ENCODE data around the gene SP2.
"Not testable (repeated sequence)": the region's sequence is repeated elsewhere in the genome, so short reads cannot be mapped to it uniquely, and the experiment has no call there.

Gene SP2

DNA sequence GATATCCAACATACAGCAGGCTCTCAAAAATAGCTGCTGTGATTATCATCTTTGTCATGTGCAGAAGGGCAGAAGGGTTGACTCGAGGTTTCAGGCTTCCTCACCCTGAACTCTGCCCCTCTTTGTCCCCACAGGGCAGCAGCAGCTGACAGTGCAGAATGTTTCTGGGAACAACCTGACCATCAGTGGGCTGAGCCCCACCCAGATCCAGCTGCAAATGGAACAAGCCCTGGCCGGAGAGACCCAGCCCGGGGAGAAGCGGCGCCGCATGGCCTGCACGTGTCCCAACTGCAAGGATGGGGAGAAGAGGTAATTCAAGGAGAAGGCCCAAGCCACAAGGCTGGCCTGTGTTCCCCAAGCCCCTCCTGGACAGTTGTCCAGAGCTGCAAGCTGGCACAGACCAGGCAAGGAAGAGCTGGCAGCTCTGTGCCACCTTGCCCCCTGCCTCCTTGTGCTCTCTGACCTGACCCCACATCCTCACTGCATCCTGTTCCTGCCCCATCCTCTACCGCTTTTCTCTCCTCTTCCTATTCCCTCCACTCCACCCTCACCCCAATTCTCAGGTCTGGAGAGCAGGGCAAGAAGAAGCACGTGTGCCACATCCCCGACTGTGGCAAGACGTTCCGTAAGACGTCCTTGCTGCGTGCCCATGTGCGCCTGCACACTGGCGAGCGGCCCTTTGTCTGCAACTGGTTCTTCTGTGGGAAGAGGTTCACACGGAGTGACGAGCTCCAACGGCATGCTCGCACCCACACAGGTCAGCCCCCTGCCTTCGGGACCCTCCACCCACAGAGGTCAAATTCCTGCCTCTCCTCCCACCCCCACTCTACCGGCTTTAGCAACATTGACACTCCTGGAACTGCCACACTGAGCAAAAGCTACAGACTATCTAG lies 29.0 kb downstream of the SP2 start:
- FAIRE-seq: no peak

DNA sequence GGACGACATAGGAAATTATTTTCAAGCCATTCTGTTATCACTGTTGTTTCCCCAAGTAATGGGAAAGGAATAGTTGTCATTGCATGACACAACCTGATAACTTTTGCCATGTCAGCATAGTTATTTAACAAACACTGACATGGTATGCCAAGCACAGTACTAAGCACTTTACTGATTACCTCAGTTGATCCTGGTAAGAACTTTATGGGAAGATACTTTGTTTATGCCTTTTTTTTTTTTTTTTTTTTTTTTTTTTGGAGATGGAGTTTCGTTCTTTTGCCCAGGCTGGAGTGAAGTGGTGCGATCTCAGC lies 29.6 kb downstream of the SP2 start:
- no peak for FAIRE-seq

DNA sequence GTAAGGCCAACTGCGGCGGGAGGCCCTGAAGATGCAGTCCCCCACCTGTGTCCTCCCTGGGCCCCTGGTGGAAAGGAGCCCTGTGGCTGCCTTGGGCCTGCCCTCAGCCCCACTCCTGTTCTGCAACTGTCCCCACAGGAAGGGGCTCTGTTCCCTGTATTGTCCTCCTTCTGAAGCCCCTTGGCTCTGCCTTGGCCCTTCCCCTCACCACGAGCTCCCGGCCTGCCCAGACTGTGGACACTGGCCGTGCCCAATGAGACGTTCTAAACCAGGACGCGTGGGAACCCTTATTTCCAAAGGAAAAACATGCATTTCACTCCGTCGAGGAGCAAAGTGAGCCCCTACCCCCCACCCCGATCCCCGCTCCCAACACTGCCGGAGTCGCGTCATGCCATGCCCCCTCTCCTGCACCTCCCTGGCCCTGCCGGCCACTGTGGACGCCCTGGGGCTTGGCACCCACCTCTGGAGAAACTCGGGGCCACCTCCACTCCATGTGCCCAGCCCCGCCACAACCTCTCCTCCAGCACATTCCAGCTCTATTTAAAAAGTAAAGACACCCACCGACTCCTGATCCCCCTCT lies 31.9 kb downstream of the SP2 start:
- FAIRE-seq: no peak

DNA sequence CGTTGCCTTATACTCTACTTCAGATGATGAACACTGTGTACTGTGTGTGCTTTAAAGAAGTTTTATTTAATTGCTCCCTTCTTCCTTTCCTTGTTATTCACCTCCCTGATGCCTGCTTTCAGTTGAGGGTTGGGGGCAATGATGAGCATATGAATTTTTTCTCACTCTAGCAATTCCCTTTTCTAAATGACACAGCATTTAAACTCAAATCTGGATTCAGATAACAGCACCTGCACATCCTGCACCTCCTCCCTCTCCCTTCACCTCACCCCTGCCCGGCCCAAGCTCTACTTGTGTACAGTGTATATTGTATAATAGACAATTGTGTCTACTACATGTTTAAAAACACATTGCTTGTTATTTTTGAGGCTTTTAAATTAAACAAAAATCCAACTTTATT lies 32.4 kb downstream of the SP2 start:
- no peak for FAIRE-seq

DNA sequence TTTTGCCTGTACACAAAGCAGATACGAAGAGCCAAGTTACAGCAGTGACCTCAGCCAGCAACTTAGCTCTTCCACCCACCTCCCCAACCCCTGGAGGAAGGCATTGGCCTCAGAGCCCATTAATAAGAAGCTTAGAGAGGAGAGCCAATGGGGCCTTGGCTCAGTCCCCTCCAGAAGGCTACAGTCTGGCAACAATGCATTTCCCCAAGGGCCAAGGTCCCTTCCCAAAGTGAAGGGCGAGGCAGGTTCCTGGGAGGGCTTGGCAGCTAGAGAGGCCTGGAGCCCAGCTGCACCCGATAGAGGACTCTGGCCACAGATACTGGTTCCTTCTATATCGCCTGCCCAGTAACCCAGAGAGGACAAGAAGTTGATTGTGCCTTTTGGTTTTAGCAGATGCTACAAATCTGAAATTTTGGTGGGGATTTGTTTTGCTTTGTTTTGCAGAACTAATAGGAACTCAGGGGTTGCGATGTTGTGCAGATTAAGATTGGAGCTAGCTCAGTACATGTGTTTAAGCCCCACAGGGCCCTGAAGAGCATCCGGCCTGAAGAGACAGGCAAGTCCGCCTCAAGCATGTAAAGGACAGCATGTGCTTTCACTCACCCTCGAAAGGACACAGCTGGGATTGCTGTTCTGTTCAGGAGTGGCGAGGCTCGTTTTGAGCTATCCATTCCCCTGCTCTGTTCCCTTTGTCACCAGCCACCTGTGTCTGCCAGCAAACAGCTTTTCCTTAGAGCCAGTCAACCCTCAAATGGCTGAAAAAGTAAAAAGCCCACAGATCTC lies 33.4 kb downstream of the SP2 start:
- no peak for FAIRE-seq

DNA sequence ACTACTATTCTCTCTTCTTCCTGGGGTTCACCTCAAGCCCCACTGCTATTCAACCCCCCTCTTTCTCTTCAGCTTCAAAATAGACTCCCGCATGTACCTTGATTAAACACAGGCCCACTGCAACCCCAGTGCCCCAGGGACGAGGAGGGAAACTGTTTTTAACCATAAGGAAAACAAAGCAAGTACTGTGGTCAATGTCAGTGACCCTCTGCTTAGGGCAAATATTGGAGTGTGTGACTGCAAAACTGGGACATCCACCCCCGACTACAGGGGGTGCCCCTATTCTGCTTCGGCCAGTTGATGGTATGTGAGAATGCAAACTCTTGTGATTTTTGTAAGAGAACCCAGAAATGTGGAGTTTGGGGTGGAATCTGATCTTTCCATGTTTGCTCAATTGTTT lies 35.8 kb downstream of the SP2 start:
- no peak for FAIRE-seq

DNA sequence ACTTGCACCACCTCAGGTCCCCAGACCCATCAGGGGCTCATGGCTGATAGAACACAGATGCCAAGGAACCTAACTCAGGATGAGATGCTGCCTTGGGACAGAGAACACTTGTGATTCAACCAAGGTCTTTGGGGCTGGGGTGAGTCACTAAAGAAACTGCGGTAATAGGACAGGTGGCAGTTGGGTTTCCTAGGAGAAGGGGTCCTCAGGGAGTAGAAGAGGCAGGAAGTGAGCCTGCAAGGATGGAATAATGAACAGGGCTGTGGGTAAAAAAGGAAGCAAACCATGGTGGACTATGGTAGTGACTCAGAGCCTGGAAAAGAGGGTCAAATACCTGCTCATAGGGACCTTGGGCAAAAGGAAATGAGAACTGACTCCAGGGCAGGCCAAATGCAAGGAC lies 38.8 kb downstream of the SP2 start:
- no peak for FAIRE-seq

DNA sequence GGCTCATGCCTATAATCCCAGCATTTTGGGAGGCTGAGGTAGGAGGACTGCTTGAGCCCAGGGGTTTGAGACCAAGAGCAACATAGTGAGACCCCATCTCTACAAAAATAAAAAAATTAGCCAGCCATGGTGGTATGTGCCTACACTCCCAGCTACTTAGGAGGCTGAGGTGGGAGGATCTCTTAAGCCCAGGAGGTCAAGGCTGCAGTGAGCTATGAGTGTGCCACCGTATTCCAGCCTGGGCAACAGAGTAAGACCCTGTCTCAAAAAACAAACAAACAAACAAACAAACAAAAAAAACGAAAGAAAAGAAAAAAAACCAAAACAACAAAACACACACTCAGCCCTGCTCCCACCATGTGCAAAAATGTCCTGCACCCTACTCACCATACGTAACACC lies 39.4 kb downstream of the SP2 start:
- not testable (repeated sequence) for FAIRE-seq

DNA sequence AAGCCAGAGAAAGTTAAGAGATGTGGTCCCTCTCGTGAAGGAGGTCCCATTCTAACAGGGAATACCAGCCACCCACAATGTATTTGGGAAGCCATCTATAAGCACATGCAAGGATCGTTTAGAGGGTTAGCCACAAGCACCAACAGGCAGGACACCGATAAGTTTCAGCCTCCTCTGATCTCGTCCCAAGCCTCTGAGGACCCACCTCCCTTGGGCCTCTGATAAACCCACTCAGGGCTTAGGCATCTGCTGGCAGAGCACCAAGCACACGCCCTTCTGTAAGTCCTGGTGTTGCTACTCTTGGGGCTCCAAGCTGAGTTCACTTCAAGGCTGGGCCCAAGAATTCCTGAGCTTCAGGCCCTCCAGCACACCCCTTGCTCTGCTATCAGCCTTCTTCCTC lies 39.9 kb downstream of the SP2 start:
- no peak for FAIRE-seq

DNA sequence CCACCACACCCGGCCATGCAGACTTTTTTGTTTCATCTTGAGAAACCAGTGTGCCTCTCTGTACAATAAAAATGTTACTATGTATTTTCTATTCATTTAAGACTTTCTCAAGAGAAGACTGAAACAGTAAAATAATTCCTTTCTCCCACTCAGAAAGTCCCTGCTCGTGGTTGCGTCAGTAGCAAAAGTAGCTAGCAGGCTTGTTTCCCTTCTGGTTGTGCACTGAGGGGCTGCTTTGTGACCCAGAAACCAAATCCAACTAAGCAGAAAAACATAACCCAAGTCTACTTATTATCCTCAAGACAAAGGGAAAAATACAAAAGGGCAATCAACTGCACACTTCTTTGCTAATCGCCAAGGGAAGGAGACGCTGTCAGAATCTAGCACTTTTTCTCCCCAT lies 41.9 kb downstream of the SP2 start:
- FAIRE-seq: no peak

DNA sequence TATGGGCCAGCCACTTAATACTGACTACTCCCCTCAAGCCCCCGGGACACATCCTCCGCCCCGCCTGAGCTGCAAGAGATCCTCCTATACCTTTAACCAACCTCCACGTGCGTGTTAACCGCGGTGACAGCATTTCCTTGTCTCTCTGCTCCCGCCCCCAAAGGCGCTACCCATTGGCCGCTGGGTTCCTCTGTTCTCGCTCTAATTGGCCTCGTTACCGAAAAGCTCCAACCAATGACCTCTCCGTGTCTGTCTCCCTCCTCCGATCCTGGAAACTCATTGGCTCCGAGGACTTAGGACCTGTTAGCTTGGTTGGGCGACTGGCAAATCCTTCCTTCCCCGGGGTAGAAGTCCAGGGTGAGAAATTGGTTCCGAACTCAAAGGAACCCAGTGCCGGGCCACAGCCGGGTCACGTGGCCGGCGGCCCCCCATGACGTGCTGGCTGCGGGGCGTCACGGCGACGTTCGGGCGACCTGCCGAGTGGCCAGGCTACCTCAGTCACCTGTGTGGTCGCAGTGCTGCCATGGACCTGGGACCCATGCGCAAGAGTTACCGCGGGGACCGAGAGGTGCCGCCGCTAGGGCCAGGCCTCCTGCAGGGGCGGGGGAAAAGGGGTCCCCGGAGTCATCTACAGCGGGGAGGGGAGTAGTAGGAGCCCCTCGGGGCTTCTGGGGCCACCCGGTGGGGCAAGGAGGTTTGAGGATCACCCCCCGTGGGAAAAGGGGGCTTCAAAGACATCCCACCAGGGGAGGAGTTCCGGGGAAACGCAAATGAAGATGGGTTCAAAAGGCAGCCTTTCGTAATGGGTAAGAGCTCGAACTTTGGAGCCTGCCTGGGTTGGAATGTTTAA lies 45.4 kb downstream of the SP2 start, which contains the start of gene PNPO:
Gene PNPO, plus strand, starts transcription at position 326 of the 850 bp plus-strand sequence. Its CDS starts 105 bp downstream, at position 431.
- FAIRE-seq: no peak

DNA sequence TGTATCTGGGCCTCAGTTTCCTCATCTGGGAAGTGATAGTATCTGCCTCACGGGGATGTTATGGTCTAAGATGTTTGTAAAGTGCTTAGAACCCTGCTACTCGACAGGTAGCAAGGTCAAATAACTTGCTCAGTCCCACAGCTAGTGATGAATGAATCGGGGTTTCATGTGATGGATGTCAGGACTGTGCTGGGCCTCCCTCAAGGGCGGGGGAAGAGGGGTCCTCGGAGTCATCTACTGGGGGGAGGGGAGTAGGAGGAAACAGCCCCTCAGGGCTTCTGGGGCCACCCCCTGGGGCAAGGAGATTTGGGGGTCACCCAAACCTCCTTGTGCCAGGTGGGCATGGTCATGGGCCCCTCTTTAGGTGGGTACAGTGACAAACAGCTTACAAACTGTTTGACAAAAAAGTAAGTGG lies 46.1 kb downstream of the SP2 start:
- FAIRE-seq: no peak

DNA sequence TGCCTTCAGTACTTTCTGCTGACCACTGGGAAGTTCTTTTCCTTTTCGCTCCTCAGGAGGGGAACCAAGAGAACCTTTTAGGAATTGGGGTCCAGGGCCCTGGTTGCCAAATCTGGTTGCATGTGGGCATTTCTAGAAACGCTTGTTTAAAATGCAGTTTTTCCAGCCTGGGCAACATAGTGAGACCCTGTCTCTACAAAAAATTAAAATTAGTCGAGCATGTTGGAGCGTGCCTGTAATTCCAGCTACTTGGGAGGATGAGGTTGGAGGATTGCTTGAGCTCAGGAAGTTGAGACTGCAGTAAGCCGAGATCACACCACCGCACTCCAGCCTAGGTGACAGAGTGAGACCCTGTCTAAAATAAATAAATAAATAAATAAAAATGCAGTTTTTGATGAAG lies 46.5 kb downstream of the SP2 start:
- no peak for FAIRE-seq

DNA sequence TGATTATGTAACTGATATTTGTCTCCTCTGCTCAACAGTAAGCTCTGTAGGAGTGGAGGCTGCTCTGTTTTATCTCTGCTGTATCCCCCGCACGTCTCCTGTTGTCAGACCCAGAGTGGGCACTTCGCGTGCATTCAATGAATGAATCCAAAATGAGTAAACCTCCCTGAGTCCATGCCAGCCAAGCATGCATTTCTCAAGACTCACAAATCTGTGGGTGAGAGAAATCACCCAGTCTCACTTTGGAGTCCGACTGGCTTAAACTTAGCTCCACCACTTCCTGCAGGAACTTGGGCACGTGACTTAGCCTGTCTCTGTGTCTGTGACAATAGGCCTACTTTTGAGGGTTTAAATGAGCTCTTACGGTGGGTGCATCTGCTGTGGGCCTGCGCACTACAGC lies 49.0 kb downstream of the SP2 start:
- no peak for FAIRE-seq

DNA sequence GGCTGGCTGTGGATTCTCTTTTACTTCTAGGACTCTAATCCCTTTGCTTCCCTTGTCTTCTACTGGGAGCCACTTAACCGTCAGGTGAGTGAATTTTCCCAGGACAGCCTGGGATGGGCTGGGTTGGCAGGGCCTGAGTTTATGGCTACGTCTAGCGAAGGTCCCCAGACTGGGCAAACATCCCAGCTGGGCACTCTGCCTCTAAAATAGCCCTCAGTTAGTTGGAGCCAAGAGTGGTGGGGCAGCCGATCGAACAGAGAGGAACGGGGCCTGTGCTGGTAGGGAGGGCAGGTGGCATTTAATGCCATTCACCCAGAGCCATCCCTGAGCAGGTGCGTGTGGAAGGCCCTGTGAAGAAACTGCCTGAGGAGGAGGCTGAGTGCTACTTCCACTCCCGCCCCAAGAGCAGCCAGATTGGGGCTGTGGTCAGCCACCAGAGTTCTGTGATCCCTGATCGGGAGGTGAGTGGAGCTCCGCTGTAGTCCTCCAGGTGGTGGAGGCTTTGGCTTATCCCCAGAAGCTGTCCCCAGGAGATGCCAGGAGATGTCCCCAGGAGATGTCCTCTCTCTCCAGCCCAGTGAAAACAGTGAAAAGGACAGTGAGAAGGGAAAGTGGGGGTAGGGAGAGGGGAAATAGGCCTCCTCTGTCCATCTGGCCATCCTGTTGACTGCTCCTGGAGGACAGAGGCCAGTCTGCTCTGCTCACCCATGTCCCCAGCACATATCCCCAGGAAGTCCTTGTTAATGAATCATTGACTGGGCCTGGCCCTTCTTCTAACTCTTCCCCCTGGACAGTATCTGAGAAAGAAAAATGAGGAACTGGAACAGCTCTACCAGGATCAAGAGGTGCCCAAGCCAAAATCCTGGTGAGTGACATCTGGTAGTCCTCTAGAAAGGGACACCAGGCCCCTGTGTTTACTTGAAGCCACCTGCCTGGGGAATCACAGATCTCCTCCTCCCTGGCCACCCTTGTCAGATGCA lies 49.8 kb downstream of the SP2 start:
- no peak for FAIRE-seq

DNA sequence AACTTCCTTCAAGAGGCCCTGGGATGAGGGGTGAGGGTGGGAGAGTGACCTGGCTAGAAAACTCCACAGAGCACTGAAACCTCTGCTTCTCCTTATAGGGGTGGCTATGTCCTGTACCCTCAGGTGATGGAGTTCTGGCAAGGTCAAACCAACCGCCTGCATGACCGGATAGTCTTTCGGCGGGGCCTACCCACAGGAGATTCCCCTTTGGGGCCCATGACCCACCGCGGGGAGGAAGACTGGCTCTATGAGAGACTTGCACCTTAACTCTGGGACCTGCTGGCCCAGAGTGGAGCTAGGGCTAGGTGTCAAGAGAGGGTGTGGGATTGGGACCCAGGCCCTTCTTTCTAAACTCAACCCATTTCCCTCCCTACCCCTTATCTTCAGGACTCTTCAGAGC lies 50.5 kb downstream of the SP2 start:
- FAIRE-seq: no peak

DNA sequence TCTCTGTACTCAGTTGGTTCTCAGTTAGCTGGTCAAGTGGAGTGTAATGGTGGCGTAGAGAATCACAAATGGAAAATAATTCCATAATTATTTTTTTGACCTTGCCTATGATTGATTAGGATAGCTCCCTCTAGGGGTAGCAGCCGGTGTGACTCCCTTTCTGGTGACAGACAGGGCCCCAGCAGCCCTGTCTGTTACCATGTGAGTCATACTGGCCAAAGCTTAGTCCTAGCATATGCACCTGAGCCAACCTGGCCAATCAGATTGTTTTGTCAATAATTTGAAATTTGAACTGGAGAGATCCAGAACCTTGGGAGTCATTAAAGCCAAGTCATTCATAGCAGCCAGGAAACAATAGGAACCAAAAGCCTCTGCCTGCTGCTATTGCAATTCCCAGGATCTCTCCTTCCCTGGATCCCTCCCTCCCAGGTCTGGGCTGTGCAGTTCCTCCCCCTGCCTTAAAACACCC lies 50.9 kb downstream of the SP2 start:
- FAIRE-seq: no peak

DNA sequence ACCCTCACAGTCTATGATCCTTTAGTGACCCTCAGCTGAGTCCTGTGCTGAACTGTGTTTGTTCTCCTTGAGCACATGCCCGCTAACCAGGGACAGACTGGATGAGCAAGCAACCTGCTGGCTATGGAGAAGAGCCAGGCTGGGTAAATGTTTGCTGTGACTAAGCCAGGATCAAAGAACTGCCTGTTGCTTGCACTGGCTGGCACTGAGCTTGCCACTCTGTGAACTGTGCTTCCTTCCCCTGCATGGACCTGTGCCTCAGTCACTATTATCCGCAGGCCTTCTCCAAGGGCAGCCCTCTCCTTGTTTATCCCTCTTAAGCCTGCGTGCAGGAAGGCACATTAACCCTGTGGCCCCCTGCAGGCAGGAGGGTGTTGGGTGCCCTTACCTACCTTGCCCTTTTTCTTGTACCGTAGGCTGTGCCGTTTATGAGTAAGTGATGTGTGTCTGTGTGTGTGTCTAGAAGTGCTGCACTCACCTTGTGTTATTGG lies 52.7 kb downstream of the SP2 start:
- FAIRE-seq: no peak

DNA sequence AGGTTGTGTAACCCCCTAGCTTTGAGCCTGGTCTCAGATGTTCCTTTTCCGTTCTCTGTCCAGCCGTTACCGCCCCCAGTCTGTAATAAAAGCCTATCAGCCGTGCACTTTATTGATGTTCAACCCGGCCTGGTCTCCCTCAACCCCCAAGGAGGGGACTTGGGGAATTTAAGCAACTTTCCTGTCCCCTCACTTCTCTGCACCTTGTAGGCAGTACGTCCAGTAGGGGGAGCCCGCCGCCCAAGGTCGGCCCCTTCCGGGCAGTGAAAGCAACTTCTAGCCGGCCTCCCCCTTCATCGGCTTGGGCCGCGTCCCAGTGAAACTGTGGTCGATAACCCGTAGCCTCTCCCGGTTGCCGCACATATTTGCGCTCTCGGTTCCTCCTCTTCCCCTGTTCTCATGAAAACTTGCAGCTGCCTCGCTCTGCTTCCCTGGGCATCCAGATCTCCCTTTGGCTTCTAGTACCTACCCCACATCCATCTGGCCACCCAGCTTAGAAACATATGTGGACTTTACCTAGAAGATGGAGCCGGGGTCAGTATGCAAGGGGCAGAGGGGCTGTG lies 53.2 kb downstream of the SP2 start:
- FAIRE-seq: no peak

DNA sequence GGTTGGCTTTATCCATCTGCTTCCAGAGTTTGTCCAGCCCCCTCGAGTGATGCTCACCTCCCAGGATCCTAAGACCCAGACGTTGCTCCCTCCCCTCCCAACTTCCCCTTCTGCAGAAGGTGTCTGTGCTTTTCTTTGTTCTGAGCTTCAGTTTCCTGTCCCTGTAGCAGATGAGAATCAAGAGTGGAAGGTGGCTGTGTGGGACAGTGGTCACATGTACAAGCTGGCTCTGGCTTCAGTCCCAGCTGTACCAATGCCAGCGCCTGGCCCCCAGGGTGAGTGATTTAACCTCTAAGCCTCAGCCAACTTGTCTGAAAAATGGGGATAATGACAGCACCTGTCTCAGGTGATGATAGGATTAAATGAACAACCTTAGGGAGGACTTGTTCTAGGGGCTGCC lies 53.9 kb downstream of the SP2 start:
- FAIRE-seq: no peak

DNA sequence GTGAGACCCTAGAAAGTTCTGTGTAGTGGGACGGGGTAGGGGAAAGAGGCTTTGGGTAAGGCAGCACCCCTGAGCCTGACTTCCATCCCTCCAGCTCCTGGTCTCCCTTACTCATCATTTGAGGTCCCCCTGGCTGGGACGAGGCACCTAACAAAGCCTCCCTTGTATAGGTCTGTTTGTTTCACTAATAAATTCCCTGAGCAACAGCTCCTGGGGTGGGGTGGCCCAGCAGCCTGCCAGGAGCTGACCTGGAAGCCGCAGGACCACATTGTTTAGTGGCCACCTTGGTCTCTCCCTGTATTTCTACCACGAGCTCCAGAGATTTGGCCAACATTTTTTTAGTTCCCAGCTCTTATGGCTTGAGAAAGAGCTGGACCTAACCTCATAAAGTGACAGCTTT lies 54.4 kb downstream of the SP2 start:
- no peak for FAIRE-seq

Data from TTC549 (cell line).